Esophagus muscularis mucosa (tissue), 4 donors: ENCODE data around the gene PUDP. TPM values are rescaled to one million over a fixed set of nuclear protein-coding genes. Genes with fewer than 3 reads are reported as not detected.

Experiments
- DNase-seq: peaks from one replicate; pipeline ENCODE4 v3.0.0-alpha.2; 2017; ENCODE audit errors: extremely low spot score
- H3K27ac ChIP-seq, 4 donors: fragments of 200-600 bp; sonication (generic); replicated peaks in 1 of 4; 1 replicate in 3 of 4; 2 replicates in 1 of 4; pipeline ENCODE4 v1.5.1; 2016 to 2019; ENCODE audit warnings: mild to moderate bottlenecking in 1 of 4
- H3K27me3 ChIP-seq, 4 donors: fragments of 200-600 bp; sonication (generic); one replicate each; pipeline versions ENCODE4 v1.5.1 to v1.6.0; 2016 to 2019
- H3K36me3 ChIP-seq, 4 donors: fragments of 200-600 bp; sonication (generic); one replicate each; pipeline ENCODE4 v1.5.1; 2016 to 2019
- H3K4me1 ChIP-seq, 4 donors: fragments of 200-600 bp; sonication (generic); one replicate each; pipeline ENCODE4 v1.5.1; 2016 to 2019
- H3K4me3 ChIP-seq, 4 donors: fragments of 200-600 bp; sonication (generic); 1 replicate in 2 of 4; 2 replicates in 2 of 4; pipeline ENCODE4 v1.5.1; 2016 to 2019; ENCODE audit warnings: mild to moderate bottlenecking in 4 of 4, moderate library complexity in 1 of 4
- H3K9me3 ChIP-seq, 4 donors: fragments of 200-600 bp; sonication (generic); 1 replicate in 3 of 4; 2 replicates in 1 of 4; pipeline ENCODE4 v1.5.1; 2016 to 2019
- EP300 ChIP-seq: sonication (generic); formaldehyde crosslinking; IDR thresholded peaks from one replicate; pipeline ENCODE4 v1.6.1; 2017; ENCODE audit warnings: antibody characterized with exemption
- POLR2A ChIP-seq: fragments of 450-650 bp; IDR thresholded peaks from one replicate; pipeline ENCODE4 v1.6.1; 2017; ENCODE audit warnings: antibody characterized with exemption, moderate library complexity, mild to moderate bottlenecking, low read depth
- POLR2AphosphoS5 ChIP-seq, 2 donors: sonication (generic); formaldehyde crosslinking; IDR thresholded peaks; one replicate each; pipeline ENCODE4 v1.6.1; 2017; ENCODE audit warnings: antibody characterized with exemption in 2 of 2
- WGBS: methylation state at CpG from one replicate; pipeline ENCODE4 v1.1.5; 2018; 5-methylcytosine and 5-hydroxymethylcytosine counted together
- intact Hi-C: fragments of 100-400 bp; cut with DNase I; formaldehyde crosslinking; loops from one replicate; pipeline ENCODE4 v1.15.1; 2023
- total RNA-seq, 4 donors: library from RNA; depleted of rRNA; stranded (reverse); fragments of >200 nt; gene quantifications; one replicate each; pipeline versions ENCODE4 v1.1.0 to v1.2.1, GENCODE V29; 2016
- TF ChIP-seq, protein P1 (sequence below), 3 experiments: fragments of 200-600 bp in 2 of 3; fragments of 450-650 bp in 1 of 3; sonication (generic) in 2 of 3; IDR thresholded peaks; one replicate each; pipeline ENCODE4 v1.5.1; 2017 to 2019; ENCODE audit warnings: antibody characterized with exemption in 3 of 3, mild to moderate bottlenecking in 2 of 3, moderate library complexity in 1 of 3

Gene PUDP
- total RNA-seq, result 10 to 100 TPM in 1 of 4 donors, 1 to 10 TPM in 3; 5.6 to 14.2 (median 9.1) TPM

DNA sequence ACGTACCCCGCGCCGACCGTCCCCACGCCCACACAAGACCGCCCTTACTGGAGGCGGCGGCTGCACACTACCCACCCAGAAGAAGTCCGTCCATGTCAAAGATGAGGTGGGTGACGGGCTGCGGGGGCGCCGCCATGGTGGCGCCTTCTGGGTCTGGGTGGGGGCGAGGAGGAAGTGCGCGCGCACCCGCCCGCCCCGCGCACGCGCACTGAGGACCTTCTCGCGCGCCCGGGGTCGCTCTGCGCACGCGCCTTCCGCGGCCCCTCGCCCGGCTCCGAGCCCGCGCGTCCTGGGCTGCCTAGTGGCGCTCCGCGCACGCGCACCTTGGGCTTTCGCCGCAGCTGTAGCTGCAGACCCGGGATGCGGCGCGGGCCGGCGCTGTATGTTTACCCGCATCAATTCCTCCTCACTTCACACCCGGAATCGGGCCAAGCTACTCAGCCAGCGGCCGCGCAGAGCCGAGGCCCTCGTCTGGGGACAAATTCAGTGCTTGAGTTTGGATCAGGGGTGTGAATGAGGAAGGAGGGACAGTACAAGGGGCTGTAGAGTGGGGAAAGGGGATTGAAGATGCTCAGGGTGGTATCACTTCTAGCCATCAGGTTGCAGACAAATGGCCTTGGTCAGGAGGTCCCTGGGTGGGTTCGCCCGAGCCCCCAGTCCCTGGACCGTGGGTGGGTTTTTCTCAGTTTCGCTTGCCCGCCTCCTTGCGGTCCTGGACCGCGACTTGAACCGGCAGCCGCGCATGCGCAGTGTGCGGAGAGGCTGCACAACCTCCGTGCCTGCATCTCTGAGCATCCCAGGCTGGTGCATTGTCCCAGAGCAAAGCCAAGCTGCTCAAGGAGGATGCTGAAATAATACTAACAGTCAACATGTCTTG lies at the start of gene PUDP:
PUDP (minus strand) TSS at position 176 of the 877 bp plus-strand sequence; CDS start at position 136, 40 bp downstream.
- Histone ChIP-seq H3K4me3 (peak within 1 kb of the TSS; percentile 67 to 83 (median 78)), H3K27me3 (no peaks in the 10 kb centered on the region), H3K36me3 (no peaks in the 10 kb centered on the region), H3K4me1 (peaks cover 0 to 19% (median 8%) of the 10 kb centered on the region in 4 donors), H3K9me3 (no peaks in the 10 kb centered on the region), H3K27ac (peak within 1 kb of the TSS; percentile 83 to 91 (median 88))
- intact Hi-C loops, result no loop called here
- no peak for TF ChIP-seq EP300
- TF ChIP-seq, protein P1, sequence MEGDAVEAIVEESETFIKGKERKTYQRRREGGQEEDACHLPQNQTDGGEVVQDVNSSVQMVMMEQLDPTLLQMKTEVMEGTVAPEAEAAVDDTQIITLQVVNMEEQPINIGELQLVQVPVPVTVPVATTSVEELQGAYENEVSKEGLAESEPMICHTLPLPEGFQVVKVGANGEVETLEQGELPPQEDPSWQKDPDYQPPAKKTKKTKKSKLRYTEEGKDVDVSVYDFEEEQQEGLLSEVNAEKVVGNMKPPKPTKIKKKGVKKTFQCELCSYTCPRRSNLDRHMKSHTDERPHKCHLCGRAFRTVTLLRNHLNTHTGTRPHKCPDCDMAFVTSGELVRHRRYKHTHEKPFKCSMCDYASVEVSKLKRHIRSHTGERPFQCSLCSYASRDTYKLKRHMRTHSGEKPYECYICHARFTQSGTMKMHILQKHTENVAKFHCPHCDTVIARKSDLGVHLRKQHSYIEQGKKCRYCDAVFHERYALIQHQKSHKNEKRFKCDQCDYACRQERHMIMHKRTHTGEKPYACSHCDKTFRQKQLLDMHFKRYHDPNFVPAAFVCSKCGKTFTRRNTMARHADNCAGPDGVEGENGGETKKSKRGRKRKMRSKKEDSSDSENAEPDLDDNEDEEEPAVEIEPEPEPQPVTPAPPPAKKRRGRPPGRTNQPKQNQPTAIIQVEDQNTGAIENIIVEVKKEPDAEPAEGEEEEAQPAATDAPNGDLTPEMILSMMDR (IDR thresholded peaks at IDR 0.05), result peak in 1 of 3 experiments; percentile 31
- peak; percentile 55 to 56 for TF ChIP-seq POLR2AphosphoS5 (IDR thresholded peaks at IDR 0.05)
- 0% methylated on average over 16 of the region's 76 CpGs for WGBS
- DNase-seq, result no peak

DNA sequence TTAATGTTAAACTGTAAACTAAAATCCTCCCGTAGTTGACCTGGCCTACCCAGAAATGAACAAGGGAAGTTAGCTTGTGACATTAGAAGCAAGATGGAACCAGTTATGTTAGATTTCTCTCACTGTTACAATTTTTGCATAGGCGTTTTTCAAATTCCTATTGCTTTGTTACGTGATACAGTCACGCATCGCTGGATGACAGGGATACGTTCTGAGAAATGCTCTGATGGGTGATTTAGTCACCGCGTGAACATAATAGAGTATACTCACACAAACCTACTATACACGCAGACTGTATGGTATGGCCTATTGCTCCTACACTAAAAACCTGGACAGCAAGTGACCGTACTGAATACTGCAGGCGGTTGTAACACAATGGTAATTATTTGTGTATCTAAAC lies 46.7 kb upstream of the PUDP start:
- no peak overlapping the region for H3K27ac ChIP-seq
- 98% methylated on average over 11 of the region's 11 CpGs for WGBS
- DNase-seq, result no peak
- TF ChIP-seq, protein P1 (IDR thresholded peaks at IDR 0.05), result no peak
- TF ChIP-seq POLR2A (no peak), POLR2AphosphoS5 (IDR thresholded peaks at IDR 0.05) (no peak), EP300 (no peak)
- H3K27me3 ChIP-seq, result no peaks in the 10 kb centered on the region
- no peaks in the 10 kb centered on the region for H3K4me1 ChIP-seq
- no peak overlapping the region for H3K4me3 ChIP-seq
- intact Hi-C loops, result no loop called here
- H3K9me3 ChIP-seq, result no peaks in the 10 kb centered on the region
- no peaks in the 10 kb centered on the region for H3K36me3 ChIP-seq

- intact Hi-C loops, result no loop called here
- DNase-seq, result no peak
- no peak overlapping the region for H3K4me3 ChIP-seq
- no peaks in the 10 kb centered on the region for H3K36me3 ChIP-seq
- no peaks in the 10 kb centered on the region for H3K4me1 ChIP-seq
- no peak for TF ChIP-seq POLR2A
- TF ChIP-seq, protein P1 (IDR thresholded peaks at IDR 0.05), result no peak
- no peaks in the 10 kb centered on the region for H3K9me3 ChIP-seq
- no peak overlapping the region for H3K27ac ChIP-seq
- H3K27me3 ChIP-seq, result no peaks in the 10 kb centered on the region
- 96% methylated on average over 7 of the region's 7 CpGs for WGBS
Observed at GRCh38 chrX:7192871-7193270, 44.9 kb upstream of the PUDP start.

DNA sequence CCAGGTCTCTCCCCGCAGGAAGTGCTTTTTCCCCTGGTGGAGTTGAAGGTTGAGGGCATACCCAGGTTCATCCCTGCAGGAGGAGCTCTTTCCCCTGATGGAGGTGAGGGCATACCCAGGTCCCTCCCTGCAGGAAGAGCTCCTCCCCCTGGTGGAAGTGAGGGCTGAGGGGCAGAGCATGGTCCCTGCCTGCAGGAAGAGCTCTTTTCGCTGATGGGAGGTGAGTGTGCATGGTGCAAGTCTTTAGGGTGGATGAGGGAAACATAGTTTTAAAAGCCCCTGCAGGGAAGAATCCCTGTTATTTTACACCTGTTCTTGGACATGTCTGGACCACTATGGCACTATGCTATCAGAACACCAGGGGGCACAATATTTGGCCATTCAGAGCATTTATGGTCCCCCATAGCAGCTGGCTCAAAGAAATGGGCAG lies 43.7 kb upstream of the PUDP start:
- no peak for TF ChIP-seq POLR2A
- no peak for TF ChIP-seq POLR2AphosphoS5 (IDR thresholded peaks at IDR 0.05)
- no peak for TF ChIP-seq EP300
- TF ChIP-seq, protein P1 (IDR thresholded peaks at IDR 0.05), result no peak
- WGBS, result 100% methylated on average over 1 of the region's 2 CpGs
- no peak for DNase-seq
- intact Hi-C loops, result no loop called here
- no peaks in the 10 kb centered on the region for H3K36me3 ChIP-seq
- H3K4me1 ChIP-seq, result no peaks in the 10 kb centered on the region
- H3K27ac ChIP-seq, result no peak overlapping the region
- H3K4me3 ChIP-seq, result no peak overlapping the region
- no peaks in the 10 kb centered on the region for H3K27me3 ChIP-seq
- no peaks in the 10 kb centered on the region for H3K9me3 ChIP-seq
